ENCODE data around the gene FBXL17.

Gene FBXL17

GRCh38 chr5:107993341-107993740 is 388.6 kb downstream of the FBXL17 start:
- no peak for TF ChIP-seq CTCF (IDR thresholded peaks at IDR 0.05; ENCODE audit: control insufficient read depth, insufficient read depth, low read depth, low read length, missing control alignments)
- no peak overlapping the region for H3K4me3 ChIP-seq (ENCODE audit: control insufficient read depth, low read depth, low read length)
- no peak for DNase-seq (ENCODE audit: low read depth)

GRCh38 chr5:107990881-107991810 is 390.8 kb downstream of the FBXL17 start:
- no peak overlapping the region for H3K4me3 ChIP-seq (ENCODE audit: control insufficient read depth, low read depth, low read length)

GRCh38 chr5:107985144-107985543 is 396.8 kb downstream of the FBXL17 start:
- no peak for DNase-seq (ENCODE audit: low read depth)
- TF ChIP-seq CTCF (IDR thresholded peaks at IDR 0.05; ENCODE audit: control insufficient read depth, insufficient read depth, low read depth, low read length, missing control alignments) = no peak
- no peak overlapping the region for H3K4me3 ChIP-seq (ENCODE audit: control insufficient read depth, low read depth, low read length)

More at GRCh38 chr5:107990881-107991810, 390.8 kb downstream of the FBXL17 start:
- DNase-seq (ENCODE audit: low read depth) = no peak
- no peak for TF ChIP-seq CTCF (IDR thresholded peaks at IDR 0.05; ENCODE audit: control insufficient read depth, insufficient read depth, low read depth, low read length, missing control alignments)

GRCh38 chr5:107982703-107983425 is 399.0 kb downstream of the FBXL17 start:
- no peak for TF ChIP-seq CTCF (IDR thresholded peaks at IDR 0.05; ENCODE audit: control insufficient read depth, insufficient read depth, low read depth, low read length, missing control alignments)
- no peak for DNase-seq (ENCODE audit: low read depth)
- H3K4me3 ChIP-seq (ENCODE audit: control insufficient read depth, low read depth, low read length) = no peak overlapping the region

- no peak for TF ChIP-seq CTCF (IDR thresholded peaks at IDR 0.05; ENCODE audit: control insufficient read depth, insufficient read depth, low read depth, low read length, missing control alignments)
- no peak for DNase-seq (ENCODE audit: low read depth)
- H3K4me3 ChIP-seq (ENCODE audit: control insufficient read depth, low read depth, low read length) = no peak overlapping the region
These were observed 400.8 kb downstream of the FBXL17 start for GRCh38 chr5:107980923-107981692.

GRCh38 chr5:107979900-107980299 is 402.0 kb downstream of the FBXL17 start:
- no peak for TF ChIP-seq CTCF (IDR thresholded peaks at IDR 0.05; ENCODE audit: control insufficient read depth, insufficient read depth, low read depth, low read length, missing control alignments)
- H3K4me3 ChIP-seq (ENCODE audit: control insufficient read depth, low read depth, low read length) = no peak overlapping the region
- DNase-seq (ENCODE audit: low read depth) = no peak

All from AG09309 (cell line).